GM18861 (cell line): ENCODE measurements around the gene HOXC11.

Source experiments
- ATAC-seq: cut with Tn5 transposase; IDR thresholded peaks from one replicate; pipeline ENCODE4 v1.9.1; 2021; ENCODE audit not compliant: unreplicated experiment

HOXC11 gene

DNA sequence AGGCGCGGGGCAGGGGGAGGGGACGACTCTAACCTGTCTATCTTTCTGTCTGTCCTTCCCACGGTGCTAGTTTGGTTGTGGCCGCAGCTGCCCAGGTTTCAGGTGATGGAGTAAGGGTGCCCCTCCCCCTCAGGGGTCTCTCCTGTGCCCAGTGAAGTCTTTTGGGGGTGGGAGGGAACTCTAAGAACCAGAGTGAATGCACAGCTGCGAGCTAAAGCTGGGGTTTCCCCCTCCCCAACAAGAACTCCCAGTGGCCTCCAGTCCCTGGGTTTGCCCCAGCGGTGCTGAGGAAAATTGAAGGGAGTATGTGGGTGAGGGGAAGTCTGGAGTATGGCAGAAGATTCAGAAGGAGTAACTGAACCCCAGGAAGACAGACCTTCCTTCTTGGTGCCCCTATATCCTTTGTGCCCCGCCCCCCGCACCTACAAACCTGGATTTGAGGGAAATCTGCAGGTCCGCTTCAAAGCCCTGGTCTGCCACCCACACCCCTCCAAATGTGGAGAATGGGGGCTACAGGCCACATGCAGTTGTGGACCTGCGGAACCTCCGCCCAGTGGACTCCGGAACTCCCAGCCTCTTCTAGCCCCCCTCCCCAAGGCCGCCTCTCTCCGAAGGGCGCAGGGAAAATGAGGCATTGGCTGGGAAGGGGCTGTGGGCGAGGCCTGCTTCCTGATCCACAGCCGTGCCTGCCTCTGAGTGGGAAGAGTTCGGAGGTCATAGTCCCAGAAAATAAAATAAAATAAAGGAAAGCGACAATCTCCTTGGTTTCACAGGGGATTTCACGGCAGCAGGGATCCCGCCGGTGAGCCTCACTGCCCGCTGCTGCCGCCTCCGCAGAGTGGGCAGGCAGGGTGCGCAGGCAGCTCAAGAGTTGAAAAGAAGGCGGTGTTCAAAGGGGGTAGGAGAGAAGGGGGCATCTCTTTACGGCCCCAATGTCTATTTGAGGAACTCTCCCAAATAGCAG is 23.6 kb downstream of the HOXC11 start:
- ATAC-seq: no peak

DNA sequence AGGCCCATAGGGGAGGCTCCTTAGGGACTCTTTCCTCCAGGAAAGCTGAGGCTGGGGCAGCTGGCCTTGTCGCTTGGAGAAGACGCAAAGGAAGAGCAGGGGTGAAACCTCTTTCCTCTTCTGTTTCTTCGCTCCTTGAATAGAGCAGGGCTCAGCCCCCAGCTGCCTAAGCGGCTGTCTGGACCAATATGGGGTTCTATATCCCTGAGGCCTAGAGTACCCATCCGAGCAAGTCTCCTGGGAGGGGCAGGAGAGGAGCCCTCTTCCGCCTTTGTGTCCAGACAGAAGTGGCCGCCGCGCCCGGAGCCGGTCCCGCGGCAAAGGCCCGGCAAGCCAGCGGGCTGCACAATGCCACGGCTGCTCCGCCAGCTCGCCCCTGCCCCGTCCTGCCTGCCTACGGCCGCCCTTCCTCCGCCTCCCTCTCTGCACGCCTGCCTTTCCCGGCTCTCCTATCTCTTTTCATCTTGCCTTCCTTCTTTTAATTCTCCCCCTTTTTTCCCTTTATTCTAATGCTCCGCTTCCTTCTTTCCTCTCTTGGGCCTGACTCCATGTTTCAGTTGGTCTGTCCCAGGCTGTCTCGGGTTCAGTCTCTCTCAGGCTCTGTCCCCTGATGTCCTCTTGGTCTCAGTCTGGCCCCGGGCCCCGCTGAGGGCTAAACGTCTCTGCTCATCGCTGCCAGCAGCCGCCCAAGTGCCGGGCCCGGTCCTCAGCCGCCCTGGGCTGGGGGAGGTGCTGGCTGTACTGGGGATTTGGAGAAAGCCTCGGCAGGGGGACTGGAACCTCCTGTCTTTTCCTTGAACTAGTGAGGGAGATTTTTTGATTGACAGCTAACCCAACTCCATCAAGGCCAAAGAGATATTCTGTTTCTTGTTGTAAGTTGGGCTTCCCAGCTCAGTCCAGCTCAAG is 24.5 kb downstream of the HOXC11 start:
- ATAC-seq: no peak

DNA sequence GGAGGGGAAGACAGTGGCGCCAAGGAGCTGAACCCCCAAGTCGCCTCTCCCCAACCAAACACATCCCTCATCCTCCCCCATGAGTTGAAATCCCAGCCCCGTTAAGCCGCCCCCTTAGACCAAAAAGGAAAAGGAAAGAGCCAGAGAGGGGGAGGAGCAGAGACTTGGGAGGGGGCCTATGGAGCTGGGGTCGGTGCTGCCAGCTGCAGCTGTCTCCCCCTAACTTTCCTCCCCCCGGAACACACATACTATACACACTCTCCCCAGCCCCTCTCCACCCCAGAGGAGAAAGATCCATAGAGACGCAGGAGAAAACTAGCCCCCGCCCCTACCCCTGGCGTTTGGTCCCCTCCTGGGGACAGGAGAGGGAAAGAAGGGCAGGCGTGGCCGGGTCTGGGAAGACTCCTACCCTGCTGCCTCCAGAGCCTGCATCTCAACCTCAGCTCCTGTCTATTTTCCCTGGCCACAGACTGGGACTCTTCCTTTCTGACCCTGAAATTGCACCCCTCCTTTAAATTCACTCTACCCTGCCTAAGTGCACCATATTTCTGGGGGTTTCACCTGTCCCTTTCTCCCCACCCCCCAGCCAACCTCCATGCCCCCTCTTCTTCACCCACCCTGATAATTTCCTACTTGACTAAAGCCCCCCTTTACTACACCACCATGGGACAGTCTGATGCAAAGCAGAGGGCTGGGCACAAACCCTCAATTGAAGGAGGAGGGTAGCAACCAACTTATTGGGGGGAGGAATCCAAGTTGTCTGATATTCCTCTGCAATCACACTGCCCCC is 25.4 kb downstream of the HOXC11 start:
- no peak for ATAC-seq

DNA sequence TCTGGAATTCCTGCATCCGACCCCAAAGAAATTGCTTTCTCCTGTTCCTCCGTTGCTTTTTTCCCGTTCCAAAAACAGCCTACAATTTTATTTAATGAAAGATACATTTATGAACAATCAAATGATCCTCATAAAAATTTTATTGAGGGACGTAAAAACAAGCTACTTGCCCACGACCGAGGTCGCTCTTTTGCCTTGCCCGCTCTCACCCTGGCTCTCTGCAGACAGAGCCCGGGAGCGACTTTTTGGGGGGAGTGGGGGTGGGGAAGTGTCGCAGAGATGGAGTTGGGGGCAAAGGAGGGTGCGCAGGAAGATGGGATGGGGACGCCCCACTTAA is 25.9 kb downstream of the HOXC11 start:
- ATAC-seq: no peak

DNA sequence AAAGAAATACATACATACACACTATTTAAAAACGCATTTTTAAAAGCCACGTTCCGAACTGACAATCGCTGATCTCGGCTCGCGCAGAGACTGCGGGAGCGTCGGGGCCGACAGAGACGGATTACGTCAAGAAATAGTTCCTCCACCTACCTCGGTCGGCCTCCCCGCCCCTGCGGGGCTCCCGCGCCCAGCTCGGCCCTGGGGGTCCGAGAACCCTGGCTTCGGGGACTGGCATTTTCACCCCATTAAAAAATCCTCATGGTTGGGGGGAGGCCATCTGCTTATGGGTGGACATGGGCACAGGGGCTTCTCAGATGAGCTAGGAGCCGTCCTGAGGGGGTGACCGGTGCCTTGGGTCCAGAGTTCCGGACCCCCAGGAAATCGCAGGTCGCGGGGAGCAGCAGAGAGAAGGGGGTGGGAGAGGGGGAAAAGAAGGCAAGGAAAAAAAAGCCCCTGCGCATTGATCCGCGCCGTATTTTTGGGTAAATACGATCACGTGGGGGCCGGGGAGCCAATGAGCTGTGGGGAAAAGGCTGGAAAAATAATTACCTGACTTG is 26.7 kb downstream of the HOXC11 start:
- no peak for ATAC-seq

DNA sequence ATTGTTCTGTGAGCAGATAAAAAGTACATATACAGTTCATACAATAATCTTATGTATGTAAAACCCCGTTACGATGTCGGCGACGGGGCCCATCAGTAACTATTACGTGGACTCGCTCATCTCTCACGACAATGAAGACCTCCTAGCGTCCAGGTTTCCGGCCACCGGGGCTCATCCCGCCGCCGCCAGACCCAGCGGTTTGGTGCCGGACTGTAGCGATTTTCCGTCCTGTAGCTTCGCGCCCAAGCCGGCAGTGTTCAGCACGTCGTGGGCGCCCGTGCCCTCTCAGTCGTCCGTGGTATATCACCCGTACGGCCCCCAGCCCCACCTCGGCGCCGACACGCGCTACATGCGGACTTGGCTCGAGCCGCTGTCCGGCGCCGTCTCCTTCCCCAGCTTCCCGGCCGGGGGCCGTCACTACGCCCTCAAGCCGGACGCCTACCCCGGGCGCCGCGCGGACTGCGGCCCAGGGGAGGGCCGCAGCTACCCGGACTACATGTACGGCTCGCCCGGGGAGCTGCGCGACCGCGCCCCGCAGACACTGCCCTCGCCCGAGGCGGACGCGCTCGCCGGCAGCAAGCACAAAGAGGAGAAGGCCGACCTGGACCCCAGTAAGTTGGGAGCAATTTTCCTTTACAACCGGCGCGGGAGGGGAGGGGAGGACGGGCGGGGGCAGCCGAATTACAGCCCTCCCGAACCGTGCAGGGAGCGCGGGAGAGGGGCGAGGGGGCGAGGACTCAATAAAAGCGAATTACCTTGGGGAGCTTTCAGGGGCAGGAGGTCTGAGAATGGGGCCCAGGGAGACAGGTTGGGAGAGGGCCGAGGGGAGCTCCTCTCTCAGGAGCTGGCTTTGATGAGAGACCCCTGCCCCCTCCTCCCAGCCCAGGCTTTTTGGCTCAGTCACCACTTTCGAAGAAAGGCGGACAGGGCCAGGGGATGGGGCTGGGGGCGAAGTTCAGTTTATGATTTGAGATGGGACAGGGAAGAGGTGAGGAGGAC is 27.5 kb downstream of the HOXC11 start, which contains the start of gene HOXC9:
HOXC9 (plus strand) TSS at position 46 of the 999 bp plus-strand sequence; CDS start at position 74, 28 bp downstream.
- ATAC-seq: no peak

DNA sequence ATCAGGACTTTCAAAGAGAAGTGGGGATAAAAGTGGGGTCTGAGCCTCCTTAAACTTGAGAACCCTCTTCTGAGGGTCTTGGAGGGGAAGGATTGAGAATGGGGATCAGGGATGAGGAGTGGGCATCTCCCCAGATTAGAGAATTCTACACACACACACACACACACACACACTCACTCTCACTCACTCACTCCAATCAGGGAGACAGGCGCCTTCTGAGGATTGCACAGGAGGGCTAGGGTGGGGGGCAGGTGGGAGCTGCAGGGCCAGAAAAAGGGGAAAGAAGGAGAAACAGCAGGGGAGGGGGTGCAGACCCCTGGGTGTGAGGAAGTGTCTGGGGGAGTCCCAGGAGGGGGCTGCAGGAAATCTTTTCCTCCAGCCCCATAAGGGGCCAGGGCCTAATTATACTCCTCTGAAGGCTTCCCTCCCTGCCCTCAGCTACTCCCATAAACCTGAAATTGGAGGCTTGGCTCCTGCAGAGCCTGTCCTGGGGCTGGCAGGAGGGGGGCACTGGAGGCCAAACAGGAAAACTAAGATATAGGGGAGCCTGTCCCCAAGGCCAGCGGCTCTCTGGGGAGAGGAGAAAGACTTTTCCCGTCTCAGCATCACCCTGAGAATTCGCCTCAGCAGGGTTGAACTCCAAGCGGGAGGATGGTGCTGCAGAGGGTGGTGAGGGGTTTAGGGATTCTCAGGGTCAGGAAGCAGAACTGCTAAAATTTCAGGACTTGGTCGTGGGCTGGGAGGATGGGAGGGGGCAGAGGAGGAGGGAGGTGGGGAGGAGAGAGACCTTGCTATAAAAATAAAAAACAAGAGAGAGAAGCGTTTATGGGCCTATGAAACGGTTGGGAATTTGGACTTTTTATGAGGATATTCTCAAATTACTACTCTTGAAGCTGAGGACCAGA is 28.6 kb downstream of the HOXC11 start:
- no peak for ATAC-seq

DNA sequence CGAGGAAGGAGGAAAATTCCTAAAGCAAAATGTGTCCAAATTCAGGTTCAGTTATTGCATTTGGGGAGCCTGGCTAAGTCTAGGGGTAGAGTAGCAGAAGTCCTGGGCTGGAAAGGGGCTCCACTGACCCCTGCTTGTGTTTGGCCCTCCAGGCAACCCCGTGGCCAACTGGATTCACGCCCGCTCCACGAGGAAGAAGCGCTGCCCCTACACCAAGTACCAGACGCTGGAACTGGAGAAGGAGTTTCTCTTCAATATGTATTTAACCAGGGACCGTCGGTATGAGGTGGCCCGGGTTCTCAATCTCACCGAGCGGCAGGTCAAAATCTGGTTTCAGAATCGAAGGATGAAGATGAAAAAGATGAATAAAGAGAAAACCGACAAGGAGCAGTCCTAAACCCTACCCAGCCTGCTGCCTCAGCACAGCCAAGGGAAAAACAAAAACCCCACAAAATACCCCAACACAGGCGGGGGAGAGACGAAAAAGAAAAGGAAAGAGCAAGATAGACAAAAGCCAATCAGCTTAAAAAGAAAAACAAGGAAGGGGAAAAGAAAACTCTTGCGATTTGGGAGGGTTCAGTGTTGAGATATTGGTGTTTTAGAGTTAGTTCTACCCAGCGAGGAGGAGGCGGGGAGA is 29.5 kb downstream of the HOXC11 start:
- no peak for ATAC-seq

DNA sequence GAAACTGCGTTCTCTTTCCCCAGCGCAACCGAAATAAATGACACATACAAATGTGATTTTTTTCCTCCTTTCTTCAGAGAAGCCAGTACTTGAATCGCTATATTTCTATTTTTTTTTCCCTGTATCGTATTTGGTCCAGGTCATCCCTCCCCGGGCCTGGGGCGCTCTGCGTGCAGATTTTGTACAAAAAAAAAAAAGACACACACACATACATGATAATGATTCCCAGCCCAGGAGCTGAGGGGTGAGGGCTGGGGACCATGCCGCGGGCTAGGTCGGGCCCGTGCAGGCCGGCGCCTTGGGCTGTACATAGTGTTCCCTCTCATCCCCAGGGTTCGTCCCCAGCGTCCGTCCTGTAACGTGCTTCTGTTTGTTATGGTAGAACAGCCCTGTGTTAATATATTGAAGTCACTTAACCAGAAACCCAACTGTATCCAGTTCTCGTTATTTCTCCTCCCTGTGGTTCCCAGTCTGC is 30.0 kb downstream of the HOXC11 start:
- no peak for ATAC-seq

DNA sequence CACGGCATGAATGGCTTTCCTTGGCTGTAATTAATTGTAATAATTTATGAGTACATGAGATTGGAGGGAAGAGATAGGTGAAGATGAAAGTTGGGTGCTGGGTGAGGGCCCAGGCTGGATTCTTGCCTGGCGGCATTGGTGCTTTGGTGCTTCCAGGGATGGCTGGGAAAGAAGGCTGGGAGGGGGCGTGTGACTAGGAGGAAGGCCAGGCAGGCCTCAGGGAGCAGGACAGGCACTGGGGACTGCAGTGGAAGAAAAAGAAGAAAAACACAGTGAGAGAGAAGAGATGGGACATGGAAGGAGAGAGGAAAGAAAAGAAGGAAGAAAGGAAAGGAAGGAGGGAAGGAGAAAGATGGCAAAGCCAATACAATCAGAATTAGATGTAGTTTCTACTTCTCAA is 30.7 kb downstream of the HOXC11 start:
- no peak for ATAC-seq

DNA sequence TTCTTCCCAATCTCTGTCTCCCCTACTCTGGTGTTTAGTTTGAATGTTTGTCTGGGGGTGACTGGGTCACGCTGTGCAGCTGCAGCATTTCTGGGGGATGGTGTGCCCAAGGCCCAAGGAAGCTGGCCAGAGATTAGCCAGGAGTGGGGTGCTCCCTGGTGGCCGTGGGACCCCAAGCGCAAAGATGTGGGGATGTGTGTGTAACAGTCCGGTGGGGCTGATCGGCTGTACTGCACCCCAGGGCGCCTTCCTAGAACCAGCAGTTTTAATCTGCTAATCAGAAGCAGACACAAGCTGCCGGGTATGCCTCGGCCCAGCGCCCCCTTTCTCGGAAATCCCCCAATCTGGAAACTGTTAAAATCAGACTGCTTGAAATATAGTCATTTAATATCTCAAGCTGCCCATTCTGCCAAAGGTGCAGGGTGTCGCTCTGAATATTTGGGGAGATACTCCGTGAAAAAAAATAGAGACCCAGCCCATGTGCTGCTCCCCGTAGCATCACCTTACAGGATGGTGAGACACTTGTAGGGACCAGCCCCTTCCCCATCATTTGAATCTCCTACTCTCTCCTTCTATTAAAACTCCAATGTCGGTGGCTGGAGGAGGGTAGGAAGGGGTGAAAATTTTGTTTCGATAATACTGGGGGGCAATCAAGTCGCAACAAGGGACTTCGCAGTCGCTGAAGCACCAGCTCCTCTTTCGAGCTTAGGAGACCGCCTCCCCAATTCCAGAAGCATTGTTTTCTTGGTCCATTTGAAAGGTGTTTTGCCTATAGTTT is 31.3 kb downstream of the HOXC11 start:
- no peak for ATAC-seq

DNA sequence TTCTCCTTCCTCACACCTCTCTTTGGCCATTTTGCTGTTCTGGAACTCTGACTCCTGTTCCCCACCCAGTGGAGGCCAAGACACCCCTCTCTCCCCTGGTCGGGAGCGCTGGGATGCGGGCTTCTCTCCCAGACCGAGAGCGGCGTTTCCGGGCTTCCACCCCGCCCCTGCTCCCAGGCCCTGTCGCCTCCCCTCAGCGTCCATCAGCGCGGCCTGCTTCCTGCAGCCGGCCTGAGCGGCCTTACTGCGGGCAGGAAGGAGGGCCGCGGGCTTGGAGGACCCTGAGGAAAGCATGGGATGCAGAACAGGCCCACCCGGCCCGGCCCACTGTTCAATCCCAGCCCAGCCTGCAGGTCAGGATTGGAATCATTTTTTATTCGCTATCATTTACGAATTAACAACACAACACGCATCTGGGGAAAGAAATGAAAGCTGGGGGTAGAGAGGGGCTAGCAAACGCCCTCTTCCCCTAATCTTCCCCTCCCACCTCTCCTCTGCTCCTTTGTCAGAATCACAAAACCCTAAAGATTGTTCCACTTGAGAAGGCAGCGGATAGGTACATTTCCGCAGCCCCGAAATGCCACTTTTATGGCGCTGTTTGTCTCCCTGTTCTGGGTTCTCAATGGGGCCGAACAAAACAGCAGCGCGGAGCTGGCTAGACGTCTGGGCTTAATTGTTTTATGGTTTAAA is 32.1 kb downstream of the HOXC11 start:
- no peak for ATAC-seq

DNA sequence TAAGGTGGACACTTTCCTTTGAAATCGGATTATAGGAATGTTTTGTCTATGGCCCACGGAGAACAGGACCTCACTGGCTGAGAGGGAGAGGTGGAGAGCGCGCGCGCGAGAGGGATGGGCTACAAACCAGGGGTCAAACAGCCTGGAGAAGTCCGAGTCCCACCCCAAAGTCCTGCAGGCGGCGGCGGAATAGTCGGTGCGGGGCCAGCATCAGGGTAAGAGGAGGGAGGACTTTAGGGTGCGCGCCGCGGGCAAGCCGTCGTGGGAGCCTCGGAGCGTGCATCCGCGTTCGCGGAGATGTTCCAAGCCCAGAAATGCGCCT is 32.6 kb downstream of the HOXC11 start:
- no peak for ATAC-seq

DNA sequence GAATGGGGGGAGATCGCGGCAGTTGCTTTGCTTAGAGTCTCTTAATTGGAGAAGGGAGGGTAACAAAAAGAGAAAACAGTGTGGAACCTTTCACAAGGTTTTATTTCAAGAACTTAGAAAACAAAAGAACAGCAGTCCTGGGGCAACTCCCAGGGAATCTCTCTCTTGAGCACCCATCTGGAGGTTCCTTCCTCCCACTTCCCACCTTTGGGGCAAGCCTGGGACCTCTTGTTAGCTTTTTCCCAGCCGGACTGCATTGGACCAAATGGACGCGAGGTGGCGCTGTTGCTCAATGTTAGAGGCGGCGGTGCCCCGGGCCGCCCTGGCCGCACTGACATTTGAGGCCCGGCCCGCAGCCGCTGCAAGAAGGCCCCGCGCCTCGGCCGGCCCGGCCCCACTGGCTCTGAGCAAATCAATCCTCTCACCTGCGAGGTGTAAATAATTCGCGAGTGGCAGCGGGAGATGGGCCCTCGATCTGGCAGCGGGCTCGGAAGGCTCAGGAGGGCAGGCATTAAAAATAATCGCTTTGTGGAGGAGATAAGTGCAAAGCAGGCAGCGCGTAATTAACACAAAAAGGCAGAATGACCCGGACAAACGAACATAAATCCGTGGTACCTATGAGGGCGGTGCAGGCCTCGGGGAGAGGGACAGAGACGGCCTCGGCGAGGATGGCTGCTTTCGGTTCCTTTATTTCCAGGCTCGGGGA is 33.1 kb downstream of the HOXC11 start:
- peak; percentile 49 for ATAC-seq

DNA sequence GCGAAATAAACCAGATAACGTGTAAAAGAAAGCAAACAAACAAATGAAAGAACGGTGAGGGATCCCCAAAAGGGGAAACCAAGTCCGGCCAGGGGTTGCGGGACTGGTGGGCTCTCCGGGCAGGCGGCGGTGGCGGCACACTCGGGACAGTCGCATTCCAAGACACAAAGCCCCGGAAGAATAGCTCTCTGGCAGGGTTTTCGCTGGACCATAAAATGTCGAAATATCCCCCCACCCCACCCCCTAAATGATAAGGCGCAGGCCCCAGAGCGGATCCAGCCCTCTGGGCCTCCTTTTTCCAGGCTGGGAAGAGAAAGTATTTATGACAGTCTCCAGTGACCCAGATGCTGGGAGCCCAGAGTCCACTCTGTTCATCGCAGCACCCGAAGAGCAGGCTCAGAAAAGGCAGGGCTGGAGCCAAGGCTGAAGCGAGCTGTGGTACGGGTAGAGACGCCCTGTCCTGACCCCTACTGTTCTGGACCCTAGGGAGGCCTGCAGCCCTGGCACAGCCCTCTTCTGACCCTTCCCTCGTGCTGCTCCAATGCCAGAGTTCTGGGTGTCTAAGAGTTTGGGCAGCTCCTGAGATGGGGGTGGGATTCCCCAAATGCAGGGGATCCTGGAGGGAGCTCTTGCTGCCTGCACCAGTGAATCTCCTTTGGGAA is 33.8 kb downstream of the HOXC11 start:
- ATAC-seq: no peak
